ENCODE results near the gene FANCG.
A peak's percentile ranks its signal among the peaks of the same experiment; 100 is the strongest.

Gene FANCG

DNA sequence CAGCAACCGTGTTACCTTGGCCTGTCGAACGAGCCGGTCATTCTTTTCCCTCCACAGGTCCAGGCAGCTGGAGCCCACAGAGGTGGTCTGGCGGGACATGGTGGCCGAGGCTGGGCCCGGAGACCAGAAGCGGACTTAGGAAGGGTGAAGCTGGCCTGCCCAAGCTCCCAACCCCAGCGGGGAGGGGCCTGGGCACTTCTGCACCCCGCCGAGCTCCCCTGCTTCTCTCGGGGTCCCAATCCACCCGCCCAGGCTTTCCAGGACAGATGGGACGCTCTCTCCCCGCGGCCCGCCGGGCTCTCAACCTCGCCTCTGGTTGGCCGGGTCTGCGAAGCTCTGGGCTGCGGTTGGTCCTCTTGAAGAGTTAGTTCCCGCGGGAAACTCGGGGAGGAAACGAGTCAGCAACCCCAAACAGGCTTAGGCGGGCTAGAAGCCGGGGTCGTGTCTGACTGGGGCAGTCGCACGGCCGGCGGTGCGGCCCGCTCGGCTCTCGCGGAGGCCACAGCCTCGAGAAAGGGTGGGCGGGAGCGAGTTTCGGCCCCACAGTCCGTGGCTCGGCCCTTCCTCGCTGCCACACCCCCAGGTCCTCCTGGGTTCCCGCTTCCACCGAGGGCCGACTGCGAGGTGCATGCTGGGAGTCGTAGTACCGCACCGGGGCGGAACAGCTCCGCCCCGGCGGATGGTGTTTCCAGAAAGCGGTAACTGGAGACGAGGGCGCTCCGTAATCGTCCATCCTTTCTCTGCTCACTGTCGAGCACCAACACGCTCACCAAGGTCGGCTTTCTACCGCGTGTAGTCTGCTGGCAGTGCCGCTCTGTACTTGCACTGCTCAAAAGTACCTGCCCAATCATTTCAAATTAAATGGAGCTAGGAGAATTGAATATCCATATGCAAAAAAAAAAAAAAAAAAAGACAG, at the start of gene FANCG:
TSS of gene FANCG (minus strand) at position 517 of the 916 bp plus-strand sequence. CDS start at position 99, 418 bp downstream.
- peaks cover 5% of the 10 kb centered on the region; the same call in 1 of the 2 replicates for H3K4me1 ChIP-seq (ENCODE audit: control insufficient read depth, insufficient read depth, low read length)
- H3K36me3 ChIP-seq (ENCODE audit: control insufficient read depth, insufficient read depth, low read length) = peaks cover 34% of the 10 kb centered on the region
- peak within 1 kb of the TSS; percentile 88 for H3K4me3 ChIP-seq (ENCODE audit: low read depth, low read length)
- peak within 1 kb of the TSS; percentile 94 for H3K9ac ChIP-seq (ENCODE audit: low read depth, low read length)
- no peaks in the 10 kb centered on the region for H3K27me3 ChIP-seq (ENCODE audit: control insufficient read depth, insufficient read depth, low read length)
- H3K9me3 ChIP-seq (ENCODE audit: control insufficient read depth, insufficient read depth, low read length) = no peaks in the 10 kb centered on the region
- peak within 1 kb of the TSS; percentile 97 for H3K27ac ChIP-seq (ENCODE audit: low read depth, low read length)

DNA sequence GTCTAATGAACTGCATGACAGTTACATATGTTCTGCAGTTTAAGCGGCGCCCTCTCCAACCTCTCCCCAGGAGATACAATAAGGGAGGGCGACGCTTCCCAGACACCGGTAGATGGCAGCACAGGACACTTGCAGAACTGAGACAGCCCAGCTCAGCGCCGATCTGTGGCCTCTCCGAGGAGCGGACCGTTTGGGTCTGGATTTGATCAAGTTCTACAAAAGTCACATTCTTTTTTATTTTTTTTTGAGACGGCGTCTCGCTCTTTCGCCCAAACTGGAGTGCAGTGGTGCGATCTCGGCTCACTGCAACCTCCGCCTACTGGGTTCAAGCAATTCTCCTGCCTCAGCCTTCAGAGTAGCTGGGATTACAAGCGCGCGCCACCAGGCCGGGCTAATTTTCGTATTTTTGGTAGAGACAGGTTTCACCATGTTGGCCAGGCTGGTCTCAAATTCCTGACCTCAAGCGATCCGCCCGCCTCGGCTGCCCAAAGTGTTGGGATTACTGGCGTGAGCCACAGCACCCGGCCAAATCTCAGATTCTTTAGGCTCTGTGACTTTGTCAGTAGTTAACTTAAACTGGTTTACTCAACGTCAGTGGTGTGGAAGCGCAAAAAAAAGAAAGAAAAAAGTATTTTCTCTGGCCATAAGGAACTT, 37.3 kb upstream of the FANCG start:
- Histone ChIP-seq H3K9ac (ENCODE audit: low read depth, low read length) (peak overlapping the region; percentile 26; the same call in 1 of the 2 replicates), H3K4me1 (ENCODE audit: control insufficient read depth, insufficient read depth, low read length) (peaks cover 16% of the 10 kb centered on the region), H3K36me3 (ENCODE audit: control insufficient read depth, insufficient read depth, low read length) (no peaks in the 10 kb centered on the region), H3K27me3 (ENCODE audit: control insufficient read depth, insufficient read depth, low read length) (no peaks in the 10 kb centered on the region), H3K9me3 (ENCODE audit: control insufficient read depth, insufficient read depth, low read length) (no peaks in the 10 kb centered on the region), H3K27ac (ENCODE audit: low read depth, low read length) (no peak overlapping the region), H3K4me3 (ENCODE audit: low read depth, low read length) (peak overlapping the region; percentile 88)

DNA sequence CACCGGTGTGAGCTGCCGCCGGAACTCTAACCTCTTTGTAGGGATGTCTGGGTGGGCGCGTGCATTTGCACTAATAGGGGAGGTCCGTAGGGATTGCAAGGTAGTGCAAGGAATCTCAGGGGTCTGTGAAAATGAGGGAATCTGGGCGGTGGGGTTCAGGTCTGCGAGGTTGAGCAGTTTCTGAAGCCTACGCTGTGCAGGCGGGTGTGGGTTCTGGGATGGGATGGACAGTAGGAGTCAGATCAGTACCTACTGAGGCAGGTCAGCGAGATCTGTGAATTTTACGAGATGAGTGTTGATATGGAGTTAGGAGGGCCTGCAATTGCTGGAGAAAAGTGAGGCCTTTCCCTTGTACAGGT, 36.8 kb upstream of the FANCG start:
- Histone ChIP-seq H3K27ac (ENCODE audit: low read depth, low read length) (peak overlapping the region; percentile 37), H3K4me3 (ENCODE audit: low read depth, low read length) (peak overlapping the region; percentile 88), H3K36me3 (ENCODE audit: control insufficient read depth, insufficient read depth, low read length) (no peaks in the 10 kb centered on the region), H3K4me1 (ENCODE audit: control insufficient read depth, insufficient read depth, low read length) (peaks cover 20% of the 10 kb centered on the region), H3K9ac (ENCODE audit: low read depth, low read length) (no peak overlapping the region), H3K9me3 (ENCODE audit: control insufficient read depth, insufficient read depth, low read length) (no peaks in the 10 kb centered on the region), H3K27me3 (ENCODE audit: control insufficient read depth, insufficient read depth, low read length) (no peaks in the 10 kb centered on the region)

DNA sequence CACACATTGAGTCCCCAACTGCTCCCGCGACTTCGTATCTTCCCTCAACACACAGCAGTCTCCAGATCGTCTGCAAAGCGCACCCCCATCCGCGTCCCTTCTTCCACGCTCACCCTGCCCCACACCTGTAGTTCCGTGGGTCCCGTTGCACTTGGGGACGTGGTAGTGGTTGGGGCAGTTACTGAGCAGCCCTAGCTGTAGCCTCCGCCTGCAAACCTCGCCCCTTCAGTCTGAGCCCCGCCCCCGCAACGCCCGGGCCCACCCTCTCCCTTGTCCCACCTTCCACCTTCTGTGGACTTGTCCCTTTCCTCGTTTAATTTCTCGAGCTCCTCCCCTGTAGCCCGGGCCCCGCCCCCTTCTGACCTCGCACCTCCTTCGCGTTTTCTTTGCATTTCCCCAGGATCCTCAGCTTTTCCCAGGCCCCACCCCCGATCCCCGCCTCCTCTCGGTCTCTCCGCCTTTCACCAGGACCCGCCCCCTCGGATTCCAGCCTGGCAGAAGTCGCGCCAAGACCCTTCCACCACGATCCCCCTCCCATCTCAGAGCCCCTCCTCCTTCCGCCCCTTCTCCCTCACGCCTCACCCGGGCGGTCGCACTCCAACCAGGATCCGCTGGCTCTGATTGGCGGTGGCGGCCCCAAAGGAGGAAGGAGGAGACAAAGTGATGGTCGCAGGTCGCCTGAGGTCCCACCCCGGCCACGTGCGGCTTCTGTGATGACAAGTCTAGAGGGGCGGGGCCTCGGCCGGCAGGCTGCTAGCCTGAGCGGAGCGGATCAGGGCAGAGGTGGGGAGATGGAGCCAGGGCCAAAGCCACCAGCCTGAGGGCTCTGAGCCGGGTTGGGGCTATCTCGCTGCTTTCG, 36.2 kb upstream of the FANCG start, which contains the start of gene ATOSB:
TSS of gene ATOSB (minus strand) at position 183 of the 859 bp plus-strand sequence. CDS start 7,588 bp downstream, outside the sequence.
- no peaks in the 10 kb centered on the region for H3K9me3 ChIP-seq (ENCODE audit: control insufficient read depth, insufficient read depth, low read length)
- no peak within 1 kb of the TSS for H3K9ac ChIP-seq (ENCODE audit: low read depth, low read length)
- H3K4me3 ChIP-seq (ENCODE audit: low read depth, low read length) = peak within 1 kb of the TSS; percentile 88
- peaks cover 20% of the 10 kb centered on the region for H3K4me1 ChIP-seq (ENCODE audit: control insufficient read depth, insufficient read depth, low read length)
- no peaks in the 10 kb centered on the region for H3K36me3 ChIP-seq (ENCODE audit: control insufficient read depth, insufficient read depth, low read length)
- H3K27me3 ChIP-seq (ENCODE audit: control insufficient read depth, insufficient read depth, low read length) = no peaks in the 10 kb centered on the region
- H3K27ac ChIP-seq (ENCODE audit: low read depth, low read length) = peak within 1 kb of the TSS; percentile 93

DNA sequence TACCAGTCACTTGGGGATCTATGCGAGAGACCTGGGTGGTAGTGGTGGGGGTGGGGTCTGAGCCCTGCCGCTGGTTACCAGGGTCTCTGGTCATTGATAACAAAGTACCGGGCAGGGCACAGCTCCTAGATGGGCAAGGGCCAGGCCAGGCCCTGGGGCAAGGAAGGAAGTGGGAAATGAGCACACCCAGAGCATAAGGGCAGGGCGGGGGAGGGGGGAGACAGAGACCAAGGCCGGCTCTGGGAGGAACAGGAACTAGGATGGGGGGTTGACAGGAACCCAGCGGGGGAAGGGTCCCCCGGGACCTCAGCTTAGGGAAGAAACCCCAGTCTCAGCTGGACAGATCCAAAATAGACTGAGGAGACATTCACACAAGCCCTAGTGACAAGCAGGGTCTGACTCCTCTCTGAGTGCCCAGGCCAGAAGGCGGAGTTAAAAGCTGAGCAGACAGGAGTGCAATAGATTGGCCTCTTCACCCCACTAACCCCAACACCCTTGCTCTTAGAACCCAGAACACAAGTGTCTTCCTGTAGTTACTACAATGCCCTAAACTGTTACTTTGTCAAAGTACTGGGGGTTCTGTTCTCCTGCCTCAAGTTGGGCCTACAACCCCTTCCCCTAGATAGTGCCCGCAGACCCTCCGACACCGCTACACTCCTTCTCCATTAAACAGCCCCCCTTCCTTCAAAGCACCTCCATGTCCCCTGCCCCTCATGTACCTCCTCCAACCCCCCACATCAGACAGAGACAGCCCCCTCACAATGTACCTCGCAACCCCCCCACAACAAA, 35.3 kb upstream of the FANCG start:
- Histone ChIP-seq H3K9me3 (ENCODE audit: control insufficient read depth, insufficient read depth, low read length) (no peaks in the 10 kb centered on the region), H3K27me3 (ENCODE audit: control insufficient read depth, insufficient read depth, low read length) (no peaks in the 10 kb centered on the region), H3K9ac (ENCODE audit: low read depth, low read length) (no peak overlapping the region), H3K4me1 (ENCODE audit: control insufficient read depth, insufficient read depth, low read length) (peaks cover 24% of the 10 kb centered on the region), H3K4me3 (ENCODE audit: low read depth, low read length) (peak overlapping the region; percentile 88), H3K27ac (ENCODE audit: low read depth, low read length) (peak overlapping the region; percentile 93), H3K36me3 (ENCODE audit: control insufficient read depth, insufficient read depth, low read length) (no peaks in the 10 kb centered on the region)

DNA sequence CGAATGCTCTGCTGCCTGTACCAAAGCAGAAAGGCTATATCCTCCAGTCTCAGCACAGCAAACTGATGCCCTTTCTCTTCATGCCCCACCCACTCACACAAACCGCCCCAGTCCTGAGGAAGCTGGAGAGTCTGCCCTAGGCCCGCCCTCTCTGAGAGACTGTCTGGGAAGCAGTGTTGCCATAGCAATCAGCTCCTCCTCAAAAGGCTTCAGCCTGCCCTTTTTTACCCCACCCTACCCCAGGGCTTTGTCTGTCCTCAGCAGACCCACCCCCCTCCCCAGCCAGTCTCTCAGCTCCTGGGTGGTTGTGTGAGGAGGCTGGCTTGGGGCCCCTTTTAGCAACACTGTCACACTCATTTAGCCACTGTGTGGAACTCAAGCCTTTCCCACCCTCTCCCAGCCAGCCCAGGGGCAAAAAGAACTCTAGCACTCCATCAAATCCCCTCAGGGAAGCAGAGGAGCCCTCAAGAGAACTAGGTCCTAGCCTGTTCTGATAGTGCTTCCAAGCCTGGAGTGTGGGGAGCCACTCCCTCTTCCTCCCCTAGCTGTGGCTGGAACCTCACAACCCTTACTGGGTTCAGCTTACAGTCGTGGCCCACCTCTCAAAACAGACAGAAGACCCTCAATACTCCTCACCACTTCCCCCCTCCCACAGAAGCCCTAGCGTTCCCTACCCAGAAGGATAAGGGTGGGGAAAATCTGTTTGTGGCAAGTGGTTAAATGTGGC, 34.5 kb upstream of the FANCG start:
- Histone ChIP-seq H3K4me1 (ENCODE audit: control insufficient read depth, insufficient read depth, low read length) (peaks cover 24% of the 10 kb centered on the region), H3K9me3 (ENCODE audit: control insufficient read depth, insufficient read depth, low read length) (no peaks in the 10 kb centered on the region), H3K4me3 (ENCODE audit: low read depth, low read length) (peak overlapping the region; percentile 88), H3K36me3 (ENCODE audit: control insufficient read depth, insufficient read depth, low read length) (no peaks in the 10 kb centered on the region), H3K9ac (ENCODE audit: low read depth, low read length) (no peak overlapping the region), H3K27me3 (ENCODE audit: control insufficient read depth, insufficient read depth, low read length) (no peaks in the 10 kb centered on the region), H3K27ac (ENCODE audit: low read depth, low read length) (peak overlapping the region; percentile 93)

DNA sequence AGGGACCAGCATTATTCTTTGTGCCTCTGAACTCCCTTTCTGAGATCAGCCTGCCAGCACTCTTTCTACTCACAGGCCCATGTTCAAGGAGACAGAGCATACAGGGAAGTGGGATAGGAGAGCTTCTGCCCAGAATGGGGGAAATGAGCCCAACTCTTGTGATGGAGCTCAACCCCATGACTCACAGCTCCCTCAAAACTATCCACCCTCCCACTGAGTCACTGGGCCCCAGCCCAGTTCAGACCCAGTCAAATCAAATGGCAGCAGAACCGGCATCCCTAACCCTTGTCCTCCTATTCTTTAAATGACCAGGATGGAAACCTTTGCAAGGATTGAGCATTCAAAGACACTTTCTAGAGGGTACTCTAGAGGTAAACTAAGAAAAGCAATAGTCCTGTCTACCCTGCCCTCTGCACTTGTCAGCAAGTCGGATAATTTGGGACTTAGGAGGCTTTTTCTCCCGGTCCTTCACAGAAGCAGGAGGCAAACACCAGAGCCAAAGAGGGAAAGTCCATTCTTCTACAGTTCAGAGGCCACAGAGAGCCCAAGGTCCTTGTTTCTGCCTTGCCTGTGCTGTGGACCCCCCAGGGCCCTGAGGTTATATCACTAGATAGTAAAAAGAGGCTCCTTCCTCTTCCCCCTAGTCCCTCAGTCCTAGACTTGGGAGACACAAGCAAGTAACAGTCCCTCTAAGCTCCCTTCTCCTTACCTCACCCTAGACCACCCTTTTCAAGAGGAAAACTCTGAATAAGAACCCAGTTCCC, 32.7 kb upstream of the FANCG start:
- no peak overlapping the region; the same call in 1 of the 2 replicates for H3K4me3 ChIP-seq (ENCODE audit: low read depth, low read length)
- no peak overlapping the region for H3K9ac ChIP-seq (ENCODE audit: low read depth, low read length)
- H3K27me3 ChIP-seq (ENCODE audit: control insufficient read depth, insufficient read depth, low read length) = no peaks in the 10 kb centered on the region
- H3K27ac ChIP-seq (ENCODE audit: low read depth, low read length) = no peak overlapping the region
- no peaks in the 10 kb centered on the region for H3K9me3 ChIP-seq (ENCODE audit: control insufficient read depth, insufficient read depth, low read length)
- peaks cover 5% of the 10 kb centered on the region; the same call in 1 of the 2 replicates for H3K36me3 ChIP-seq (ENCODE audit: control insufficient read depth, insufficient read depth, low read length)
- peaks cover 24% of the 10 kb centered on the region for H3K4me1 ChIP-seq (ENCODE audit: control insufficient read depth, insufficient read depth, low read length)

DNA sequence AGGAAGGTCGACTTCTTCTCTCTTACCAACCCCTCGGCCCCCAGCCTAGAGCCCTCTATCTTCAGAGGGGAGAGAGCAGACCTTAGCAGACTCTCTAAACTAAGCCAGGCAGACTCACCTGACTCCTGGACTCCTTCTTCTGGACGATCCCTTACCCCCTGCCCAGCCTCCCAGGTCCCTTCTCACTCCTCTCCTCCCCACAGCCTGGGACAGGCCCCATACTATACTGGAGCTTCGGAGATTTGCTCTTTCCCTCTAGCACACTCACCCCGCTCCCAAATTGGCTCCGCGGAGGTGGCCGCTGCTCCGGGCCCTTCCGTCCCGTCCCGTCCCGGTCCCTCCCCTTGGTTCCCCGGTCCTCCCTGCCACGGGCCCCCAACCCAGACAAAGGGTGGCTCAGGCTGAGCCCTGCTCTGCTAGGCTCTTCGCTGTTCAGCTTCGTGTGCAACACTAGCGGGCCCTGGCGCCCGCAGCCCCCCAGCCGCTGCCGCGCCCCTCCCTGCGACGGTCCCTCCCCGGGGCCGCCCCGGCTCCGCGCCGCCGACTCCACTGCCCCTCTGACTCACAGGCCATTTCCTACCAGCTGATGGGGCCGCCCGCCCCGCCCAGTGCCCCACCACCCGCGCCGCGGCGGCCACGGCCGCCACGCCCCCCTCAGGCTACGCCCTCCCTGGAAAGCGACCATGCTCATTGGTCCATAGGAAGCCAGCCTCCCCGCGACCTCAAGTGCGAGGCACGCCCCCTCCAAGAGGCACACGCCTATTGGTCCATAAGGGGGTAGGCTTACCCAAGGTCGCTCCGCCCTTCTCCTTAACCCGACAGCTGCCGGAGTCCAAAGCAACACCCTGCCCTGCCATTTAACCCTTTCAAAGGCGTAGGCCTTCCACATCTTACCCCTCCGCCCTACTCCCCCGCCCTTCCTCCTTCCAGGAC, 31.5 kb upstream of the FANCG start:
- peaks cover 24% of the 10 kb centered on the region for H3K4me1 ChIP-seq (ENCODE audit: control insufficient read depth, insufficient read depth, low read length)
- peak overlapping the region; percentile 79 for H3K4me3 ChIP-seq (ENCODE audit: low read depth, low read length)
- H3K27ac ChIP-seq (ENCODE audit: low read depth, low read length) = peak overlapping the region; percentile 61

More for the DNA sequence above, 31.5 kb upstream of the FANCG start:
- peak overlapping the region; percentile 32 for H3K9ac ChIP-seq (ENCODE audit: low read depth, low read length)
- H3K9me3 ChIP-seq (ENCODE audit: control insufficient read depth, insufficient read depth, low read length) = no peaks in the 10 kb centered on the region
- no peaks in the 10 kb centered on the region for H3K27me3 ChIP-seq (ENCODE audit: control insufficient read depth, insufficient read depth, low read length)
- H3K36me3 ChIP-seq (ENCODE audit: control insufficient read depth, insufficient read depth, low read length) = peaks cover 12% of the 10 kb centered on the region
